Astrocyte (in vitro differentiated cells and primary cell): Measurements from ENCODE around the gene FHIT. TPM values are rescaled to one million over a fixed set of nuclear protein-coding genes. Genes with fewer than 3 reads are reported as not detected.

Experiments
- DNase-seq: peaks from one replicate; pipeline ENCODE4 v3.0.0-alpha.2; 2010; ENCODE audit warnings: low read depth
- FAIRE-seq: peaks from 2 replicates; lab custom pipeline; 2011; peaks lifted over from hg19 to GRCh38; lab: Jason Lieb, UNC
- H2AFZ ChIP-seq: 2 replicates; pipeline ENCODE4 v1.6.0; 2012; ENCODE audit warnings: low read depth, low read length, inconsistent platforms
- H3K27ac ChIP-seq: 2 replicates; pipeline ENCODE4 v1.5.1; 2011; ENCODE audit warnings: low read depth, low read length, inconsistent platforms
- H3K27me3 ChIP-seq: 2 replicates; pipeline ENCODE4 v1.6.0; 2011; ENCODE audit warnings: low read length, inconsistent platforms; ENCODE audit not compliant: insufficient read depth
- H3K36me3 ChIP-seq: 2 replicates; pipeline ENCODE4 v1.5.1; 2011; ENCODE audit warnings: low read length, inconsistent platforms; ENCODE audit not compliant: insufficient read depth
- H3K4me1 ChIP-seq: 2 replicates; pipeline ENCODE4 v1.5.1; 2011; ENCODE audit warnings: low read length, inconsistent platforms; ENCODE audit not compliant: insufficient read depth
- H3K4me2 ChIP-seq: 2 replicates; pipeline ENCODE4 v1.6.0; 2012; ENCODE audit warnings: low read length, inconsistent platforms
- H3K4me3 ChIP-seq: 2 replicates; pipeline ENCODE4 v1.5.1; 2011; ENCODE audit warnings: low read depth, mild to moderate bottlenecking, low read length, inconsistent platforms; ENCODE audit not compliant: insufficient read depth
- H3K79me2 ChIP-seq: 2 replicates; pipeline ENCODE4 v1.6.0; 2012; ENCODE audit warnings: mild to moderate bottlenecking, low read length, inconsistent platforms; ENCODE audit not compliant: insufficient read depth
- H3K9ac ChIP-seq: 2 replicates; pipeline ENCODE4 v1.6.0; 2012; ENCODE audit warnings: mild to moderate bottlenecking, low read length, inconsistent platforms
- H3K9me3 ChIP-seq: 2 replicates; pipeline ENCODE4 v1.5.1; 2012; ENCODE audit warnings: low read depth, mild to moderate bottlenecking, low read length, inconsistent platforms; ENCODE audit not compliant: insufficient read depth
- H4K20me1 ChIP-seq: 2 replicates; pipeline ENCODE4 v1.6.0; 2012; ENCODE audit warnings: low read length, inconsistent platforms; ENCODE audit not compliant: insufficient read depth
- H3K27ac Mint-ChIP-seq: one replicate; pipeline ENCODE4 v1.8.0; 2021; ENCODE audit warnings: mild to moderate bottlenecking, mixed read lengths; ENCODE audit not compliant: unreplicated experiment
- H3K27me3 Mint-ChIP-seq: one replicate; pipeline ENCODE4 v1.8.0; 2021; ENCODE audit warnings: low read depth, mixed read lengths; ENCODE audit not compliant: unreplicated experiment
- H3K36me3 Mint-ChIP-seq: one replicate; pipeline ENCODE4 v1.8.0; 2021; ENCODE audit warnings: low read depth, mixed read lengths; ENCODE audit not compliant: unreplicated experiment
- H3K4me1 Mint-ChIP-seq: one replicate; pipeline ENCODE4 v1.8.0; 2021; ENCODE audit warnings: low read depth, mixed read lengths; ENCODE audit not compliant: unreplicated experiment
- H3K4me3 Mint-ChIP-seq: one replicate; pipeline ENCODE4 v1.8.0; 2021; ENCODE audit warnings: mild to moderate bottlenecking, moderate library complexity, mixed read lengths; ENCODE audit not compliant: unreplicated experiment
- H3K9me3 Mint-ChIP-seq: one replicate; pipeline ENCODE4 v1.8.0; 2021; ENCODE audit warnings: mild to moderate bottlenecking, mixed read lengths; ENCODE audit not compliant: unreplicated experiment
- CTCF ChIP-seq: IDR thresholded peaks from 2 replicates; pipeline ENCODE4 v1.5.1; 2011; ENCODE audit warnings: low read depth, mild to moderate bottlenecking, inconsistent platforms, low read length, moderate library complexity; ENCODE audit not compliant: insufficient read depth
- EZH2 ChIP-seq: IDR thresholded peaks from 2 replicates; pipeline ENCODE4 v1.6.1; 2012; ENCODE audit warnings: mild to moderate bottlenecking, low read length, inconsistent platforms; ENCODE audit not compliant: insufficient read depth
- total RNA-seq: library from RNA; stranded (reverse); gene quantifications from 2 replicates; pipeline ENCODE4 v1.2.1, GENCODE V29; 2021

Gene FHIT
- total RNA-seq, 1 donor from 2014 or later = 6.7 TPM

DNA sequence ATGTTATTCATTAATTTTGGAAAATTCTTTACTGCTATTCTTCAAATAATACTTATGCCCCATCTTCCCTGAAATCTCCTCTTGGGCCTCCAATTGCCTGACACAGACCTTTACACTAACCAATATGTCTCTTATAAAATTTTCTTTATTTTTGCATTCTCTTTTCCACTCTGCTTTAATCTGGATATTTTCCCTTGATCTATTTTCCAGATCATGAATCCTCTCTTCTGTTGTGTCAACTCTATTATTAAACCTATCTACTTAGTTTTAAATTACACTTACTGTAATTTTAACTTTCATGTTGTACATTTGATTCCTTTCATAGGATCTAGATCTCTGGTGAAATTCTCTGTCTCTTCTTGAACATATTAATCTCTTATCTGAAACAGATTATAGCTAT, 278.7 kb downstream of the FHIT start:
- no peak for FAIRE-seq
- no peaks in the 10 kb centered on the region for H3K27me3 Mint-ChIP-seq
- TF ChIP-seq EZH2 (no peak), CTCF (no peak)

GRCh38 chr3:60970850-60971249, 280.4 kb downstream of the FHIT start:
- no peak for DNase-seq

More for the DNA sequence above, 278.7 kb downstream of the FHIT start:
- Histone ChIP-seq H4K20me1 (no peaks in the 10 kb centered on the region), H3K36me3 (no peaks in the 10 kb centered on the region), H3K4me2 (no peak overlapping the region), H3K27ac (no peak overlapping the region), H3K9me3 (no peaks in the 10 kb centered on the region), H3K4me3 (no peak overlapping the region), H3K9ac (no peak overlapping the region), H3K27me3 (no peaks in the 10 kb centered on the region), H3K79me2 (no peaks in the 10 kb centered on the region), H2AFZ (no peak overlapping the region), H3K4me1 (no peaks in the 10 kb centered on the region)
- no peaks in the 10 kb centered on the region for H3K4me1 Mint-ChIP-seq
- no peak overlapping the region for H3K4me3 Mint-ChIP-seq
- DNase-seq = no peak
- H3K27ac Mint-ChIP-seq = no peak overlapping the region
- peaks cover 5% of the 10 kb centered on the region for H3K36me3 Mint-ChIP-seq
- H3K9me3 Mint-ChIP-seq = peaks cover 6% of the 10 kb centered on the region

More at GRCh38 chr3:60970850-60971249, 280.4 kb downstream of the FHIT start:
- H3K9me3 ChIP-seq = no peaks in the 10 kb centered on the region
- H3K79me2 ChIP-seq = no peaks in the 10 kb centered on the region
- H2AFZ ChIP-seq = no peak overlapping the region
- H3K36me3 ChIP-seq = no peaks in the 10 kb centered on the region
- H3K4me3 ChIP-seq = no peak overlapping the region
- H3K36me3 Mint-ChIP-seq = peaks cover 5% of the 10 kb centered on the region
- no peaks in the 10 kb centered on the region for H3K4me1 ChIP-seq
- FAIRE-seq = no peak
- H3K4me2 ChIP-seq = no peak overlapping the region
- TF ChIP-seq CTCF (no peak), EZH2 (no peak)
- H3K27ac Mint-ChIP-seq = no peak overlapping the region
- no peaks in the 10 kb centered on the region for H4K20me1 ChIP-seq
- H3K9me3 Mint-ChIP-seq = peaks cover 6% of the 10 kb centered on the region
- H3K27me3 ChIP-seq = no peaks in the 10 kb centered on the region
- H3K4me1 Mint-ChIP-seq = no peaks in the 10 kb centered on the region
- H3K4me3 Mint-ChIP-seq = no peak overlapping the region
- H3K9ac ChIP-seq = no peak overlapping the region
- no peaks in the 10 kb centered on the region for H3K27me3 Mint-ChIP-seq
- H3K27ac ChIP-seq = no peak overlapping the region
